HG03520 (cell line): Measurements from ENCODE around the gene DNER.
"Not testable (repeated sequence)": the region's sequence is repeated elsewhere in the genome, so short reads cannot be mapped to it uniquely, and the experiment has no call there.

Experiments used
- ATAC-seq: cut with Tn5 transposase; IDR thresholded peaks from one replicate; pipeline ENCODE4 v1.9.1; 2021; ENCODE audit warnings: mild to moderate bottlenecking, moderate library complexity; ENCODE audit not compliant: unreplicated experiment

DNER gene, protein sequence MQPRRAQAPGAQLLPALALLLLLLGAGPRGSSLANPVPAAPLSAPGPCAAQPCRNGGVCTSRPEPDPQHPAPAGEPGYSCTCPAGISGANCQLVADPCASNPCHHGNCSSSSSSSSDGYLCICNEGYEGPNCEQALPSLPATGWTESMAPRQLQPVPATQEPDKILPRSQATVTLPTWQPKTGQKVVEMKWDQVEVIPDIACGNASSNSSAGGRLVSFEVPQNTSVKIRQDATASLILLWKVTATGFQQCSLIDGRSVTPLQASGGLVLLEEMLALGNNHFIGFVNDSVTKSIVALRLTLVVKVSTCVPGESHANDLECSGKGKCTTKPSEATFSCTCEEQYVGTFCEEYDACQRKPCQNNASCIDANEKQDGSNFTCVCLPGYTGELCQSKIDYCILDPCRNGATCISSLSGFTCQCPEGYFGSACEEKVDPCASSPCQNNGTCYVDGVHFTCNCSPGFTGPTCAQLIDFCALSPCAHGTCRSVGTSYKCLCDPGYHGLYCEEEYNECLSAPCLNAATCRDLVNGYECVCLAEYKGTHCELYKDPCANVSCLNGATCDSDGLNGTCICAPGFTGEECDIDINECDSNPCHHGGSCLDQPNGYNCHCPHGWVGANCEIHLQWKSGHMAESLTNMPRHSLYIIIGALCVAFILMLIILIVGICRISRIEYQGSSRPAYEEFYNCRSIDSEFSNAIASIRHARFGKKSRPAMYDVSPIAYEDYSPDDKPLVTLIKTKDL

DNA sequence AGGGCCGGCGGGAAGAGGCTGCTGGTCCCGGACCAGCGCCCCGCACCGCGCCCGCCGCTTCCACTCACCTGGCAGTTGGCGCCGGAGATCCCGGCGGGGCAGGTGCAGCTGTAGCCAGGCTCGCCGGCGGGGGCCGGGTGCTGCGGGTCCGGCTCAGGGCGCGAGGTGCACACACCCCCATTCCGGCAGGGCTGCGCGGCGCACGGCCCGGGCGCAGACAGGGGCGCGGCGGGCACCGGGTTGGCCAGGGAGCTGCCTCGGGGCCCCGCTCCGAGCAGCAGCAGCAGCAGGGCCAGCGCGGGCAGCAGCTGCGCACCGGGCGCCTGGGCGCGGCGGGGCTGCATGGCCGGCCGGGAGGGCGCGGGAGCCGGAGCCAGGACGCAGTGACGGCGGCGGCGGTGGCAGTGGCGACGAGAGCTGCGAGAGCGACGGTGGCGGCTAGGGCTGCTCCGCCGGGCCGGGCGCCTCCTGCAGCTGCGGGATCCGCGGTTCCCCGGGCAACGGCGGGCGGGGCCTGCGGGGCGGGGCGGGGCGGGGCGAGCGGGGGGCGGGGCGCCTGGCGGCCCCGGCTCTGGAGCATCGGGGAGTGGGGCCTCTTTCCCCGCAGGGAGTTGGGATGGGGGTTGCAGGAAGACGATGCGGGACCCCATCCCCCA is at the start of gene DNER:
Gene DNER (minus strand): TSS at position 476 of the 656 bp plus-strand sequence. CDS start 132 bp downstream, at position 344.
- peak; percentile 62 for ATAC-seq

DNA sequence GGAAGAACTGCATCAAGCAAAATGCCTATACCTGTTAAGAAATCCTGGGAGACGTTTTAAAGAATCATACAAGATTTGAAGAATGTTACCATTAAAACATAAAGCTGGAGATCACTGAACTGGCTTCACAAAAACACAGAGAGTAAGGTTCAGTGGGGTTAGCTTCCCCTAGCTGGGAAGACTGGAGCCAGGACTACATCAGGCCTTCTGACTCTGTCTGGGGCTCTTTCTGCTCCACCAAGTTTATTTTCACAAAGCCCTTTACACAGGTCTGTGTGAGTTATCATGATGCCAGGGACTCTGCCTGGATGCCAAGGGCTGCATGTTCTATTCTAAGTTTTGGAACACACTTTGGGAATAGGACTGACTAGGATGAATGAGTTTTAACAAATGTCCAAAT is 47.3 kb upstream of the DNER start:
- no peak for ATAC-seq

- ATAC-seq, result not testable (repeated sequence)
These were observed 43.1 kb upstream of the DNER start for GRCh38 chr2:229757462-229757861.

DNA sequence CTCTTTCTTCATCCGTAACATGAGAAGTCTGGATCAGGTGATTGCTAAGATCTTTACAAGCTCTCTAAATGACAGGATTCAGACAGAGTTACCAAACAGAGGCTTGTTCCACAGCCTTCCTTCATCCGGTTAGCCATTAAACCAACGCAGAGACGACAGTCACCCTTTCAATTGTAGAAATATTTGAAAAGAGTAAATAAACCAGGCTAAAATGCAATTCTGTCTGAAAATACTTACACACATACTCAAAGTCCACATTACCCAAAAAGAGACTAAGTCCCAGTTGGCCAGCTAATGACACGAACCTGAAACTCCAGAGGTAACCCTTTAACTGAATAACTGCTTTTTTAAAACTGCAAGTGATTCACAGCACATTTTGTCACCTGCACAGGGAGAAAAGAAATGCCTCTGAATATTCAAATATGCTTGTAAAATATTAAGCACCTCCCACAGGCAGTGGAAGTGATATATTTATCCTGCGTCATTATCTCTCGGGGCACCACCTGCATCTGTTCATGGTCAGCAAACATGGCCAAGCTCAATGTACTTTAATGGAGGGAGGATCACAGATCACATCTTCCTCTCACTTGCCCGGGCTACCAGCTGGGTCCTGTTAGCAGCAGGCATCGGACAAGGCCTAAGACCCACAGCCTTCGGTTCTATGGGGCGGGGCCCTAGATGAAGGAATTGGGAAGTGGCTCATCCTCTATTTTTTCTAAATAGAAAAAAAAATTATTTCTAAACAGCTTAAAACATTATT is 38.8 kb upstream of the DNER start:
- no peak for ATAC-seq

DNA sequence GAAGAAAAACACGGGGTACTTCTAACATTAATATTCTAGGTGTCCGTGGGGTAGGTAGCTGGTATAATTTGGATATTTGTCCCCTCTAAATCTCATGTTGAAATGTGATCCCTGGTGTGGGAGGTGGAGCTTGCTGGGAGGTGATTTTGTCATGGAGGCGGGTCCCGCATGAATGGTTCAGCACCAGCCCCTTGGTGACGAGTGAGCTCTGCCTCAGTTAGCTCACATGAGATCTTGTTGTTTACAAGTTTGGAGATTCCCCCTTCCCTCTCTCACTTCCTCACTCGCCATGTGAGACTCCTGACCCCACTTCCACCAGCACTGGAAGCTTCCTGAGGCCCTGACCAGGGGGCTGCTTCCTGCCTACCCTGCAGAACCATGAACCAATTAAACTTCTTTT is 35.4 kb upstream of the DNER start:
- no peak for ATAC-seq

GRCh38 chr2:229748950-229749349 is 34.6 kb upstream of the DNER start:
- no peak for ATAC-seq

- not testable (repeated sequence) for ATAC-seq
These were observed 28.3 kb upstream of the DNER start for GRCh38 chr2:229742691-229743090.

DNA sequence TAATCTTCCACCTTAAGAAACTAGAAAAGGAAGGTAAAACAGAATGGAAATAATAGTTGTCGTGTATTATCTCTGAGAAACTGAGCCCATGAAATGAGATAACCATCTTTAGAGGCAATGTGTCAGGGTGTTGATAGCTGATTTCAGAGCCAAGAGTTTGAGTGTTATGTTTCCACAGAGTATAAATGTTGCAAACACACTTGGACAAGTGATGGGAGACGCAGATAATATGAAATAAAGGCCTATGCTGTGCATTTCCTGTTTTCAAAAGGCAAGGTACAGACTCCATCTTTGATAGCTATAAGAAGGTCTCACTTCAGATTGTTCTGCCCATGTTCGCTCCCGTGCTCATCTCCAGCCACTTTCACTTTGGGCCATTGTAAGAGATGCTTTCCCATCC is 25.9 kb upstream of the DNER start:
- no peak for ATAC-seq

DNA sequence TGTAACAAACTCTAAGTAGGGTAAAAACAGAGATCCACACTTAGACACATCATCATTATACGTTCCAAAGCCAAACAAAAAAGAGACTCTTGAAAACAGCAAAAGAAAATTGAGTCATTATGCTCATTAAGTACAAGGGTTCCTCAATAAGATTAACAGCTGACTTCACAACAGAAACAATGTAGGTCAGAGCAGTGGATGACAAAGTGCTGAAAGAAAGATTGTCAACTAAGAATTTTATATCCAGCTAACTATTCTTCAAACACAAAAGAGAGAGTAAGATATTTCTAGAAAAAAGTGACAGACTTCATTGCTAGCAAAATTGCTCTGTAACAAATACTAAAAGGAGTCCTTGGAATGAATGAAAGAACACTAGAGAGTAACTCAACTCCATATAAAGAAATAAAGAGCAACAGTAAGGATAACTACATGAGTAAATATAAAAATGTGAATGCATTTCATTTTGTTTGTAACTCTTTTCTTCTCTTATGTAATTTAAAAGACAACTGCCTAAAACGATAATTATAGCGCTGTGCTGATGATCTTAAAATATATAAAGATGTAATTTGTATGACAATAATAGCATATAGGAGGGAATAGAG is 23.8 kb upstream of the DNER start:
- no peak for ATAC-seq

- ATAC-seq, result no peak
These were observed 20.1 kb upstream of the DNER start for GRCh38 chr2:229734410-229734809.

DNA sequence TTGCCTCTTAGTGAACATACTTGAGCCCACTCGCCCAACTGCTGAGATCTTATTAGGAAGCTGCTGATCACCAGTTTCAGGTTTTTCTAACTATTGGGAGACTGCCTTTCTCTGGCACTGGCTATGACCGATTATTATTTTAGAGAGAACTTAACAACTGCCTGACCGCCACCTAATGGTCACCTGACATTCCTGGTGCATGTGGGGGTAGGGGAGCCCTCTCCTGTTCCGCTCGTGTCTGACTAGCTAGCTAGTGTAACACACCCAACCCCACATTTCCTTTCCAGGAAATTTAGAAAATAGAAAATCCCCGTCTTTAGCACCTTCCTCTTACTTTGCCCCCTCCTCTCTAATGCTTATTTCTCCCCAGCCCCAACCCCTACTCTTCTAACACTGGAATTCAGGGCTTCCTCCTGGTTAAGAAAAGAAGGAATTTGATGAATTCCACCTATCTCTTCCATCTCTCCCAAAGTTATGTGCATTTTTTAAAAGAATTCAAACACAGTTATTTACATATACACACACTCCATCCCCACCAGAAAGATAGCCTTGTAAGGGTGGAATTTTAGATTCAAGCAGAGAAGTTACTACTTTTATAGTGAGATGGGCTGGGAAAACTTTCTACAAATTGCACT is 19.4 kb upstream of the DNER start:
- no peak for ATAC-seq

DNA sequence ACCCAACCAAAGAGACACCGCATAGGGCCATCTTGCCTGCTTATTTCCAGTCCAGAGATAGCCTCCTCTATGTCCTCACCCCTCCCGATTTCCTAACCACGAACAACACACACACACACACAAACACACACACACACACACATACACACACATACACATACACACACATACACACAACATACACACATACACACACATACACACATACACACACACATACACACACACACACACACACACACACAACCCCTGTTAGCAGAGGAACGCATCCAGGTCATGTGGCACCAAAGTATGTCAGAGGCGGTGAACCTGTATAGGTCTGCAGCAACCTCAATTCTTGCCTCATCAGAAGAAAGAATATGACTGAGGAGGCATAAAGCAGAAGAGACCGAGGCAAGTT is 18.5 kb upstream of the DNER start:
- ATAC-seq, result no peak

GRCh38 chr2:229731916-229732315 is 17.6 kb upstream of the DNER start:
- ATAC-seq, result no peak

GRCh38 chr2:229731363-229731762 is 17.0 kb upstream of the DNER start:
- no peak for ATAC-seq

DNA sequence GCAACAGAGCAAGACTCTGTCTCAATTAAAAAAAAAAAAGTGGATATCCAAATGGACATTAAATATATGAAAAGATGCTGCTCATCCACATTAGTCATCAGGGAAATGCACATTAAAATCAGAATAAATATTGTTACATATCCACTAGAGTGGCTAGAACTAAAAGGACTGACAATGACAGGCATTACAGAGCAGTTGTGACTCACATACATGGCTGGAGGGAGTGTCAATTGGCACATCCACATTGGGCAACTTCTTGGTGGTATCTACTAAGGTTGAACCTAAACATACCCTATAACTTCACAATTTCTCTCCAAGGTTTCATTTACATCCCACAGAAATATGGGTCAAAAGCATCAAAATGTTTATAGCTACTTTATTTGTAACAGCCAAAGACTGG is 14.0 kb upstream of the DNER start:
- ATAC-seq, result no peak

- ATAC-seq, result no peak
These were observed 12.3 kb upstream of the DNER start for GRCh38 chr2:229726643-229727042.

DNA sequence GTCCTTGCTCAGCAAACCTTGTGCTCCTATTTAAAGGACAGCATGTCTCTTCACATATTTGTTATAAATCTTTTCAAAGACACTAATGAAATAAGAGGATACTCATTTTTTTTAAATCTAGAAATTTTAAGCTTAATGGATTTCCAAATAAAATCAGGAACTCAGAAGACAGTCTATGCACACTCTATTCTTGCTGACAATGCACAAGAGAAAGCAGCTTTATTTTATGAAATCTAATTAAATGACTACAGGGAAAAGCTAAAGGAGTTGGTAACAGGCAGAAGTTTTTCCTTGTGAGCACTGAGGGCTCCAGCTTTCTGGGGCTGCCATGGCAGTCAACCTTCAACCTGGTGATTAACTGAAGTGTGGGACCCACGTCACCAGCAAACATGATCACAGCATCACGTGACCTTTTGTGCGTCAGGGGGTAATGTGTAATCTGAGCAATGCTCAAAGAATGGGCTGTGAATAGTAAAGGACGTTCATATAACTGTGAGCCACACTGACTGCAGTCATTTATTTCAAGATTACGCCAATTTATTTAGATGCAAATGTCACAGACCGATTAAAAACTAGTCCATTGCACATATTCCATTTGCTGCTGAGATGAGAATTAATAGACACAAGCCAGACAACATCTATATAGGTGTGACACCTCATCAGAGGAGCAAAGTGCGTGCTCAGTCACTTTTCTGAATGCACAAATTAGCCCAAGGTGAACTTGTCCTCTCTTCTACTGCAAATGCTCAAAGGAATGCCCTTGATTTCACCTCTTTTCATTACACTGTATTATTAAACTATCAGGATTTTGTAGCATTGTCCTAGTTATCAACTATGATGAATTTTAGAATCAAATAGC is 11.6 kb upstream of the DNER start:
- ATAC-seq, result no peak

DNA sequence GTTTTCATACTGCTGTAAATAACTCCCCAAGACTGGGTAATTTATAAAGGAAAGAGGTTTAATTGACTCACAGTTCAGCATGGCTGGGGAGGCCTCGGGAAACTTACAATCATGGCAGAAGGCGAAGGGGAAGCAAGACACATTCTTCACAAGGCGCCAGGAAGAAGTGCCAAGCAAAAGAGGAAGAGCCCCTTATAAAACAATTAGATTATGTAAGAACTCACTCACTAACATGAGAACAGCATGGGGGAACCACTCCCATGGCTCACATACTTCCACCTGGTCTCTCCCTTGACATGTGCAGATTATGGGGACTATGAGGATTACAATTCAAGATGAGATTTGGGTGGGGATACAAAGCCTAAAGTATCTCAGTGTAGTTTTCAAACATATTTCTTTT is 8.8 kb upstream of the DNER start:
- not testable (repeated sequence) for ATAC-seq

GRCh38 chr2:229719926-229720647 is 5.7 kb upstream of the DNER start:
- no peak for ATAC-seq
